ENCODE data around the gene MORN1.
"Not testable (repeated sequence)": the region's sequence is repeated elsewhere in the genome, so short reads cannot be mapped to it uniquely, and the experiment has no call there.

Gene MORN1

DNA sequence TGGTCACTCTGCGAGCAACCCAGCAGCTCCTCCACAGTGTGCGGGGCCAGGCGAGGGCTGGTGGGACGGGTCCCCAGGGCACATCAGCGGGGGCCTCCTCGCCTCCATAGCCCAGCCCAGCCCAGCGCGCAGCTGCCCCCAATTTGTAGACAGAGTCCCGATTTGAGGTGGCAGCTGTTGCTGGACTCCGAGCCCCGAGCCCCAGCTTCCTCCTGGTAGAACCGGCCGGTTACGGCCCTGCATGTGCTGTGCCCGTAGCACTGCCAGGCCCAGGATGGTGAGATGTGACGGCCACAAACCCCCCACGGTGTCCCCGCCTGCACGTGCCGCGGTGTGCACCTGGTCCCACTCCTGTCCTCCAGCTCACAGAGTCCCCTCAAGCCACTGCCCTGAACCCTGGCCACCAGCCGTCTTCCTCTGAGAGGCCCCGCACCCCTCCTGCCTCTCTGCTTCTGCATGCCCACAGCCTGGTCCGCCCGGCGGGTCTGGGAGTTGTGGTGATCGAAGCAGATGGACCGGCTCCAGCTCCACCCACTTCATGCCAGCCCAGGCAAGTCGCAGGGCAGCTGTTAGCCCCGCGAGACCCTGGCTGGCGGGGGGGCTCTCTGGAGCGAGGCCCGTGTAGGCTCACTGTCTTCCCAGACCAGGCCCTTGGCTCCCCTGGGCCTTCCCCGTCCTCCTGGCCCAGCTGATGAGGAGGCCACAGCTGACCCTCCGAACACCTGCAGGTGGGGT lies 55.5 kb downstream of the MORN1 start:
- no peak overlapping the region for H3K9ac ChIP-seq
- H3K36me3 ChIP-seq (ENCODE audit: control insufficient read depth, insufficient read depth, low read length): no peaks in the 10 kb centered on the region
- no peak overlapping the region for H3K4me3 ChIP-seq (ENCODE audit: low read depth, low read length)
- no peak overlapping the region for H3K27ac ChIP-seq
- TF ChIP-seq, protein P1, sequence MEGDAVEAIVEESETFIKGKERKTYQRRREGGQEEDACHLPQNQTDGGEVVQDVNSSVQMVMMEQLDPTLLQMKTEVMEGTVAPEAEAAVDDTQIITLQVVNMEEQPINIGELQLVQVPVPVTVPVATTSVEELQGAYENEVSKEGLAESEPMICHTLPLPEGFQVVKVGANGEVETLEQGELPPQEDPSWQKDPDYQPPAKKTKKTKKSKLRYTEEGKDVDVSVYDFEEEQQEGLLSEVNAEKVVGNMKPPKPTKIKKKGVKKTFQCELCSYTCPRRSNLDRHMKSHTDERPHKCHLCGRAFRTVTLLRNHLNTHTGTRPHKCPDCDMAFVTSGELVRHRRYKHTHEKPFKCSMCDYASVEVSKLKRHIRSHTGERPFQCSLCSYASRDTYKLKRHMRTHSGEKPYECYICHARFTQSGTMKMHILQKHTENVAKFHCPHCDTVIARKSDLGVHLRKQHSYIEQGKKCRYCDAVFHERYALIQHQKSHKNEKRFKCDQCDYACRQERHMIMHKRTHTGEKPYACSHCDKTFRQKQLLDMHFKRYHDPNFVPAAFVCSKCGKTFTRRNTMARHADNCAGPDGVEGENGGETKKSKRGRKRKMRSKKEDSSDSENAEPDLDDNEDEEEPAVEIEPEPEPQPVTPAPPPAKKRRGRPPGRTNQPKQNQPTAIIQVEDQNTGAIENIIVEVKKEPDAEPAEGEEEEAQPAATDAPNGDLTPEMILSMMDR (IDR thresholded peaks at IDR 0.05): no peak
- no peaks in the 10 kb centered on the region for H3K9me3 ChIP-seq (ENCODE audit: control insufficient read depth, low read length)
- no peaks in the 10 kb centered on the region for H3K27me3 ChIP-seq (ENCODE audit: control insufficient read depth, insufficient read depth, low read length)
- H3K4me2 ChIP-seq (ENCODE audit: low read length): no peak overlapping the region
- H2AFZ ChIP-seq: no peak overlapping the region
- no peaks in the 10 kb centered on the region for H3K4me1 ChIP-seq
- H3K79me2 ChIP-seq: no peaks in the 10 kb centered on the region

DNA sequence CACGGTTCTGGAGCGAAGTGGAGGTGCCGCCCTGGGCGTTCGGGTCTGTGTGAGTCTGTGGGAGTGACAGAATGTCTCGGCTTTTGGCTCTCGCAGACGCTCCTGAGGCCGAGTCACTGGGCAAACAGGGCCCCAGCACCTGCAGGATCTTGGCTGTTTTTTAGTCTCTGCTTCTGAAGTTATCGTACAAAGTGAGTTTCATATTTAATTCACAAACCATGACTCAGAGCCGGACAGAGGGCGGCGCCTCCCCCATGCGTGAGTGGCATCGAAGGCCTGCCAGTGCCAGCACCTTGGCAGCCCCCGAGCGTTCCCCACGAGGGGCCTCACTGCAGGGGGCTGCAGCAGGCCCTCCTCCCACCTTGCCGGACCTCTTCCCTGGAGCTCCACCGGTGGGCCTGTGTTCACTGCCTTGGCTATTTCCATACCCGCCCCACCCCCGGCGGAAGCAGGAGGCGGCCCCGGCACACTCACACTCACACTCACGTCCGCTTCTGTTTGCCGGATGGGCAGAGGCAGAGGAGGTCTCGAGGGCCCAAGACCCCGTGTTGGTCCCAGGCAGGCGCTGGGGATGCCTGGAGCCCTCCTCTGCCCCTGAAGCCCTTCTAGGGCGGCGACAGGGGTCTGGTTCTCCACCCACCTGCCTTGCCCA lies 56.3 kb downstream of the MORN1 start:
- Histone ChIP-seq H3K9me3 (ENCODE audit: control insufficient read depth, low read length) (no peaks in the 10 kb centered on the region), H3K27ac (no peak overlapping the region), H3K4me1 (no peaks in the 10 kb centered on the region), H3K27me3 (ENCODE audit: control insufficient read depth, insufficient read depth, low read length) (no peaks in the 10 kb centered on the region), H3K79me2 (no peaks in the 10 kb centered on the region), H2AFZ (no peak overlapping the region), H3K9ac (no peak overlapping the region), H3K4me2 (ENCODE audit: low read length) (no peak overlapping the region), H3K36me3 (ENCODE audit: control insufficient read depth, insufficient read depth, low read length) (no peaks in the 10 kb centered on the region), H3K4me3 (ENCODE audit: low read depth, low read length) (no peak overlapping the region)
- TF ChIP-seq, protein P1 (IDR thresholded peaks at IDR 0.05): no peak

DNA sequence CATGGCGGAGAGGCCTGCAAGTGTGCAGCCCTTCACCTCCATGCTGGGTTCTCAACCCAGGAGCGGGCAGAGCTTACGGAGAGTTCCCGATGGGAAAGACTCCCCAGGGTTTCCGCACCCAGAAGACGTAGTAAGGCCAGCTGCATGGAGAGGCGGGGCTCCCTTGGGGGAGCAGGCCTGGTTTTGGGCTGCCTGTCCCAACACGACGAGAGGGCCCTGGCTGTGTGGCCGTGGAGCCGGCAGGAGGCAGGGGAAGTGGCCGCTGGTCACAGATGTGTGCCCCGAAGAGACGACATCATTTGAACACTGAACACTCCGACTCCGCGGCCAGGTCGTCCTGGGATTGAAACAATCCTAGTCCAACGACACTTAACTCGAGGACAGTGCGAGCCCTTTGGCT lies 57.0 kb downstream of the MORN1 start:
- H3K4me2 ChIP-seq (ENCODE audit: low read length): no peak overlapping the region
- H3K4me1 ChIP-seq: no peaks in the 10 kb centered on the region
- no peaks in the 10 kb centered on the region for H3K79me2 ChIP-seq
- H3K36me3 ChIP-seq (ENCODE audit: control insufficient read depth, insufficient read depth, low read length): no peaks in the 10 kb centered on the region
- TF ChIP-seq, protein P1 (IDR thresholded peaks at IDR 0.05): no peak
- no peak overlapping the region for H2AFZ ChIP-seq
- H3K27me3 ChIP-seq (ENCODE audit: control insufficient read depth, insufficient read depth, low read length): no peaks in the 10 kb centered on the region
- no peak overlapping the region for H3K27ac ChIP-seq
- H3K9ac ChIP-seq: no peak overlapping the region
- no peak overlapping the region for H3K4me3 ChIP-seq (ENCODE audit: low read depth, low read length)
- no peaks in the 10 kb centered on the region for H3K9me3 ChIP-seq (ENCODE audit: control insufficient read depth, low read length)

DNA sequence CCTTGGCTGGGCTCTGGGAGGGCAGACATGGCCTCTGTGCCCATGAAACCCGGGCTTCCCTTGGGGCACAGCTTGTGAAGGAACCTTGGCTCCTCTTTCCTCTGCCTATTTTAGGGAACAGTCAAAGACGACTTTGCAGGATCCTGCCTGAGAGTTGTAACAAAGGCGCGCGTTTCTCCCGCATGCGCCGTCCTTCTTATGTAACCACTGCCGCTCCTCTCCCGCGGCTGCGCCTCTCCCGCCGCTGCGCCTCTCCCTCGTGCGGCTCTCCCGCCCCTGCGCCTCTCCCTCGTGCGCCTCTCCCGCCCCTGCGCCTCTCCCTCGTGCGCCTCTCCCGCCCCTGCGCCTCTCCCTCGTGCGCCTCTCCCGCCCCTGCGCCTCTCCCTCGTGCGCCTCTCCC lies 59.8 kb downstream of the MORN1 start:
- H3K4me3 ChIP-seq (ENCODE audit: low read depth, low read length); H3K79me2 ChIP-seq; H3K9ac ChIP-seq; H3K4me2 ChIP-seq (ENCODE audit: low read length); H3K27ac ChIP-seq; H3K27me3 ChIP-seq (ENCODE audit: control insufficient read depth, insufficient read depth, low read length); H2AFZ ChIP-seq; H3K4me1 ChIP-seq; H3K9me3 ChIP-seq (ENCODE audit: control insufficient read depth, low read length); H3K36me3 ChIP-seq (ENCODE audit: control insufficient read depth, insufficient read depth, low read length): not testable (repeated sequence)

DNA sequence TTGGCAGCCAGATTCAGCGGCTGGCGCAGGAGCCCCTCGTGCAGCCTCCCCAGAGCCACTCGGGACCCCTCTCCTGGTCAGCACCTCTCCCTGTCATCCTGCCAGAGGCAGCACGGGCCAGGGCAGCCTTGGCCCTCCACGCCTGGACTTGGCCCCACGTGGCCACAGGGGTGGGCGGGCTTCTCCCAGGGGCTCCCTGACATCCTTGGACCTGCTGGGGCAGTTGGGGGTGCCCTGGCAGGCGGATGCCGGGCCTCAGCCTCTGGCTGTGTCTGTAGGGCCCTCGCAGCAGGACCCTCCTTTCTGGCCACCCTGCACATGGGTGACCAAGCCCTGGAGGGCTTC lies 60.2 kb downstream of the MORN1 start:
- TF ChIP-seq, protein P1 (IDR thresholded peaks at IDR 0.05): no peak
- Histone ChIP-seq H3K27me3 (ENCODE audit: control insufficient read depth, insufficient read depth, low read length) (no peaks in the 10 kb centered on the region), H3K79me2 (no peaks in the 10 kb centered on the region), H3K4me2 (ENCODE audit: low read length) (no peak overlapping the region), H2AFZ (no peak overlapping the region), H3K9ac (no peak overlapping the region), H3K4me1 (no peaks in the 10 kb centered on the region), H3K27ac (no peak overlapping the region), H3K36me3 (ENCODE audit: control insufficient read depth, insufficient read depth, low read length) (no peaks in the 10 kb centered on the region), H3K9me3 (ENCODE audit: control insufficient read depth, low read length) (no peaks in the 10 kb centered on the region), H3K4me3 (ENCODE audit: low read depth, low read length) (no peak overlapping the region)

All from parathyroid adenoma (tissue), 2 donors.